KBM-7 (cell line): ENCODE measurements around the gene ARSI.
A peak's percentile ranks its signal among the peaks of the same experiment; 100 is the strongest.

Experiments used
- DNase-seq: peaks from one replicate; pipeline ENCODE4 v3.0.0-alpha.2; 2015
- in situ Hi-C: fragments of 300-500 bp; cut with MboI; formaldehyde crosslinking; loops from 2 replicates; pipeline ENCODE4 v1.14.3; 2020; ENCODE audit warnings: low sequenced_read_pairs, low pct_unique_long_range_greater_than_20kb, mixed read lengths

ARSI gene

GRCh38 chr5:150302301-150303069, at the start of gene ARSI:
Gene ARSI (minus strand): TSS chr5:150302905. CDS start chr5:150302373, 532 bp downstream.
- in situ Hi-C loops: no loop called here
- DNase-seq: no peak

GRCh38 chr5:150350524-150351344, 48.0 kb upstream of the ARSI start:
- peak; percentile 67 for DNase-seq
- in situ Hi-C loops: no loop called here

GRCh38 chr5:150349681-150350275, 47.1 kb upstream of the ARSI start:
- in situ Hi-C loops: loop anchor here (10.0 kb wide), 1 partner anchor 75 kb away; no protein-coding TSS in a partner anchor
- no peak for DNase-seq

DNA sequence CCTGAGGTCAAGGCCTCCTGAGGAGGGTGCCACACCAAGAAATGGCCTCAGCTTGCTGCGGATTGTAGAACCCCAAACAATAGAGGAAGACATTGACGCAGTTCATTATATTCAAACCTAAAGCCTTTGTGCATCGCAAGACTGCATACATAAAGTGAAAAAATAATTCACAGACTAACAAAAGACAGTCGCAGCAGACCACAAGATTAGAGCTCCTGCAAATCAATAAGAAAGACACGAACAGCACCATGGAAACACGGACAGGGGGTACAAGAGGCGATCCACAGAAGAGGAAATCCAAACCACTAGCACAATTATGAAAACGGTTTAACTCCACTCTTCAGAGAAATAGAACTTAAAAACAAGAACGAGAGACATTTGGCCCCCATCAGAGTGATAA, 44.7 kb upstream of the ARSI start:
- in situ Hi-C loops: loop anchor here (10.0 kb wide), 1 partner anchor 73 kb away; no protein-coding TSS in a partner anchor

DNA sequence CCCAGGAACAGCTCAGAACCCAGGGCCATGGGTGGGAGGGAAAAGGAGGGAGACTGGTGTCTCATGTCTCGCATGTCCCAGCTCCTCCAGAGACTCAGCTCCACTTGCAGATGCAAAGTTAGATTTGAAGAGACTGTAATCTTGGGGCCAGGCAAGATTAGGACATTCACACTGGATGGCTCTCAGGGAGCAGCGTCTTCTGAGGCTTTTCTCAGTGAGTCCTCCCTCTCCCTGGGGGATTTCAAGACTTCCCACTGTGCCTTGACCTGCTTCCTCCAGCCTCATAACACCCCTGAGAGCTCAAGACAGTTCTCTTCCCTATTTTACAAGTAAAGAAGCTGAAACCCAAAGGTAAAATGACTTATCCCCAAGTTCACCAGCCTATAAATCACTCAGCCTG, 44.3 kb upstream of the ARSI start:
- in situ Hi-C loops: loop anchor here (10.0 kb wide), 1 partner anchor 72 kb away; no protein-coding TSS in a partner anchor
- DNase-seq: peak; percentile 43

More for the DNA sequence above, 44.7 kb upstream of the ARSI start:
- peak; percentile 60 for DNase-seq

GRCh38 chr5:150346592-150346991, 43.9 kb upstream of the ARSI start:
- no peak for DNase-seq
- in situ Hi-C loops: loop anchor here (10.0 kb wide), 1 partner anchor 72 kb away; no protein-coding TSS in a partner anchor

- no peak for DNase-seq
- in situ Hi-C loops: loop anchor here (10.0 kb wide), 1 partner anchor 71 kb away; no protein-coding TSS in a partner anchor
These were observed 43.0 kb upstream of the ARSI start for GRCh38 chr5:150345716-150346115.

DNA sequence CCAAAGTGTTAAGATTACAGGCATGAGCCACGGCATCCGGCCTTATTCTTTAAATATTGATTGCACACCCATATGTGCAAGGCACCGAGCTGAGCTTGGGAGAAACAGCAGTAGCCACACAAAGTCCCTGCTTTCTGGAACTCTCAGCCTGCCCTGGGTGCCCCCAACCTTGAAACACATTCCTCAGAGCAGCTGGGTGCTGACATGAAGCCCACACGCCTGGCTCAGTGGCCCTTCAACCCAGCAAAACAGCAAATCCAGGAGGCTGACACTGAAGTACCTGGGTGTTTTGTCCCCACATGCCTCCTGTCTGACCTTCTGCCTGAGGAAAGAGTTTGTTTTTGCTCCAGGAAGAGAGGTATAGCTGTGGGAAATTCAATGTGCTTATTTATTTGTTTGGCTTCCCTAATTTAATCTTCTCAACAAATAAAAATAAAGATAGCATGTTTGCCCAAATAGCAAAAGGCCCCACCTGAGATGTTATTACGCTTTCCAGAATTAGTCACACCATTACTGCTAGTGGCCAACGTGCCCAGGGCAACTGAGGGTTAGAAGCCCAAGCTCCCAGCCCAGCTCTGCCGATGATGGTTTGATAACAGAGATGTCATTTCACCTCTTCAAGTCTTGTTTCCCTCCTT, 41.4 kb upstream of the ARSI start:
- in situ Hi-C loops: loop anchor here (10.0 kb wide), 1 partner anchor 69 kb away; no protein-coding TSS in a partner anchor
- DNase-seq: no peak

- no peak for DNase-seq
- in situ Hi-C loops: loop anchor here (10.0 kb wide), 1 partner anchor 68 kb away; no protein-coding TSS in a partner anchor
These were observed 39.9 kb upstream of the ARSI start for GRCh38 chr5:150342583-150342982.

- in situ Hi-C loops: loop anchor here (10.0 kb wide), 1 partner anchor 67 kb away; no protein-coding TSS in a partner anchor
- no peak for DNase-seq
These were observed 39.3 kb upstream of the ARSI start for GRCh38 chr5:150341989-150342388.

- DNase-seq: no peak
- in situ Hi-C loops: loop anchor here (10.0 kb wide), 1 partner anchor 67 kb away; no protein-coding TSS in a partner anchor
These were observed 38.6 kb upstream of the ARSI start for GRCh38 chr5:150341331-150341730.

- in situ Hi-C loops: loop anchor here (10.0 kb wide), 1 partner anchor 66 kb away; no protein-coding TSS in a partner anchor
These were observed 38.0 kb upstream of the ARSI start for GRCh38 chr5:150340614-150341255.

DNA sequence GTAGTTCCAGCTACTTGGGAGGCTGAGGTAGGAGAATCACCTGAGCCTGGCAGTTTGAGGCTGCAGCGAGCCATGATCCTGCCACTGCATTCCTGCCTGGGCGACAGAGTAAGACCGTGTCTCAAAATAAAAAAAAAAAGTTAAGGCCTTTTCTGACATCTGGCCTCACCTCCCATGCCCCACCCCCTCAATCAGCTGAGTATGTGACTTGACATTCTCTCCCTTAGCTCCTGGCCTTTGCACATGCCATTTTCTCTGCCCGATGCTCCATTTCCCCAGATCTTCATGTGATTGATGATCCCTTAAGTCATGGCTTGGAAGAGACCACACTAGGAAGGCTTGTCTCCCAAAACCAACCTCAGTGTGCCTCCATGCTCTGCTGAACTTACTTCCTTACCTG, 37.1 kb upstream of the ARSI start:
- DNase-seq: no peak
- in situ Hi-C loops: loop anchor here (10.0 kb wide), 1 partner anchor 65 kb away; no protein-coding TSS in a partner anchor

More at GRCh38 chr5:150340614-150341255, 38.0 kb upstream of the ARSI start:
- peak; percentile 29 for DNase-seq

- no peak for DNase-seq
- in situ Hi-C loops: no loop called here
These were observed 36.5 kb upstream of the ARSI start for GRCh38 chr5:150339165-150339564.

- DNase-seq: no peak
- in situ Hi-C loops: no loop called here
These were observed 35.8 kb upstream of the ARSI start for GRCh38 chr5:150338546-150338945.

DNA sequence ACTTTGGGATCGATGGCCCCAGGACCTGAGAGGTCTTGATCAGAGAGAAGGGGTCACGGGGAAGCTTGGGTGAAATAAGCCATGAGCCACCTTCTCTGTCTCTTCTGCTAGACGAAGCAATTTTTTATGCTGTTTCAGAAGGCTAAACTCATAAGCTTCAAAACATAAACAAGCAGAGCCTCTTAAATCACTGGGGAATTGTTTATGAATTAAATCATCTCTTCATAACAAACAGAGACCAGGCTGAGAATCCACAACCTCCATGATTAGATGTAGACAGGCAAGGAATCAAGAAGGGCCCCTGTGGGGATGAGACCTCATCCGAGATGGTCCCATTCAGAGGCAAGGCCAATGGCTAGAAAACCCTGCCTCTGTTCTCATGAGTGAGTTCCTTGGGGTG, 33.1 kb upstream of the ARSI start:
- DNase-seq: no peak

GRCh38 chr5:150333400-150333799, 30.7 kb upstream of the ARSI start:
- DNase-seq: no peak
- in situ Hi-C loops: no loop called here

More for the DNA sequence above, 33.1 kb upstream of the ARSI start:
- in situ Hi-C loops: no loop called here
